GM10266 (cell line): ENCODE measurements around the gene DNAH1.
"Not testable (repeated sequence)": the region's sequence is repeated elsewhere in the genome, so short reads cannot be mapped to it uniquely, and the experiment has no call there.

ENCODE experiments used
- DNase-seq: peaks from one replicate; pipeline ENCODE4 v3.0.0; 2012; ENCODE audit errors: extremely low spot score
- TF ChIP-seq, protein P1 (sequence below): IDR thresholded peaks from 2 replicates; pipeline ENCODE4 v1.5.1; 2012; ENCODE audit warnings: mild to moderate bottlenecking, low read depth; ENCODE audit not compliant: control insufficient read depth, insufficient read depth; ENCODE audit errors: missing control alignments

The DNAH1 gene

DNA sequence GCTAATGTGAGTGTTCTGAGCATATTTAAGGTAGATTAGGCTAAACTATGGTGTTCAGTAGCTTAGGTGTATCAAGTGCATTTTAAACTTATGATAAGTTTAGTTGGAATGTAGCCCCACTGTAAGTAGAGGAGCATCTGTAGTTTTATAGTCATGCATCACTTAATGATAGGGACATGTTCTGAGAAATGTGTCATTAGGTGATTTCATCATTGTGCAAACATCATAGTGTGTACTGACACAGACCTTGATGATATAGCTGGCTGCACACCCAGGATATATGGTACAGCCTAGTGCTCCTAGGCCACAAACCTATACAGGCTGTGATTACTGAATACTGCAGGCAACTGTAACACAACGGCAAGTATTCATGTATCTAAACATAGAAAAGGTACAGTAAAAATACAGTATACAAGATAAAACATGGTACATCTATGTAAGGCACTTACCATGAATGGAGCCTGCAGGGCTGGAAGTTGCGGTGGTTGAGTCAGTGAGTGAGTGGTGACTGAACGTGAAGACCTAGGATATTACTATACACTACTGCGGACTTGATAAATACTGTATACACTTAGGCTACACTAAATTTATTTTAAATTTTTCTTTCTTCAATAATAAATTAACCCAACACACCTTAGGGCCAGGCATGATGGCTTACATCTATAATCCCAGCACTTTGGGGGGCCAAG lies 17.9 kb downstream of the DNAH1 start:
- no peak for DNase-seq
- TF ChIP-seq, protein P1, sequence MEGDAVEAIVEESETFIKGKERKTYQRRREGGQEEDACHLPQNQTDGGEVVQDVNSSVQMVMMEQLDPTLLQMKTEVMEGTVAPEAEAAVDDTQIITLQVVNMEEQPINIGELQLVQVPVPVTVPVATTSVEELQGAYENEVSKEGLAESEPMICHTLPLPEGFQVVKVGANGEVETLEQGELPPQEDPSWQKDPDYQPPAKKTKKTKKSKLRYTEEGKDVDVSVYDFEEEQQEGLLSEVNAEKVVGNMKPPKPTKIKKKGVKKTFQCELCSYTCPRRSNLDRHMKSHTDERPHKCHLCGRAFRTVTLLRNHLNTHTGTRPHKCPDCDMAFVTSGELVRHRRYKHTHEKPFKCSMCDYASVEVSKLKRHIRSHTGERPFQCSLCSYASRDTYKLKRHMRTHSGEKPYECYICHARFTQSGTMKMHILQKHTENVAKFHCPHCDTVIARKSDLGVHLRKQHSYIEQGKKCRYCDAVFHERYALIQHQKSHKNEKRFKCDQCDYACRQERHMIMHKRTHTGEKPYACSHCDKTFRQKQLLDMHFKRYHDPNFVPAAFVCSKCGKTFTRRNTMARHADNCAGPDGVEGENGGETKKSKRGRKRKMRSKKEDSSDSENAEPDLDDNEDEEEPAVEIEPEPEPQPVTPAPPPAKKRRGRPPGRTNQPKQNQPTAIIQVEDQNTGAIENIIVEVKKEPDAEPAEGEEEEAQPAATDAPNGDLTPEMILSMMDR = no peak

DNA sequence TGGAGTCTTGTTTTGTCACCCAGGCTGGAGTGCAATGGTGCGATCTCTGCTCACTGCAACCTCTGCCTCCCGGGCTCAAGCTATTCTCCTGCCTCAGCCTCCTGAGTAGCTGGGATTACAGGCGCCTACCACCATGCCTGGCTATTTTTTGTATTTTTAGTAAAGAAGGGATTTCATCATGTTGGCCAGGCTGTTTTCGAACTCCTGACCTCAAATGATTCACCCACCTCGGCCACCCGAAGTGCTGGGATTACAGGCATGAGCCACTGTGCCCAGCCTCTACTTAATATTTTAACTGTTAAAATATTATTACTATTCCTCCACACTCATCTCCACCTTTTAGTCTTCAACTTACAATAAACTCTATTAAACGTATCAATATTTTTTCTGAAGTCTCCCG lies 22.0 kb downstream of the DNAH1 start:
- not testable (repeated sequence) for DNase-seq

DNA sequence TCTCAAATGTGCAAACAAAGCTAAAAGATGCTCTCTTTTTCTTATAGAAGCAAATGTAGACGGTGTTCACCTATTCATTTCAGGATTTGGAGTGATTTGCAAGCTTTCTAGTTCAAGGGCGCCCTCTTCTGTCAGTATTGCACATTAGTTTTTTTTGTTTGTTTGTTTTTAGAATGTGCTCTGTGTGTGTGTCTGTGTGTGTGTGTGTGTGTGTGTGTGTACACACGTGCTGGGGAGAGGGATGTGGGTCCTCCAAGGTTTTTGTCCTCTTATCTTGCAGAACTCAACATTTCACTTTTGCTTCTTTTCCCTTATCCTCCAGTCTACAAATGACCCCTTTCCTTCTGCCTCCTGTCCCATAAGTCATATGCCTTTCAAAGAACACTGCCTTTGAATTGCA lies 23.5 kb downstream of the DNAH1 start:
- peak; percentile 73 for DNase-seq
- TF ChIP-seq, protein P1 = peak; percentile 67

DNA sequence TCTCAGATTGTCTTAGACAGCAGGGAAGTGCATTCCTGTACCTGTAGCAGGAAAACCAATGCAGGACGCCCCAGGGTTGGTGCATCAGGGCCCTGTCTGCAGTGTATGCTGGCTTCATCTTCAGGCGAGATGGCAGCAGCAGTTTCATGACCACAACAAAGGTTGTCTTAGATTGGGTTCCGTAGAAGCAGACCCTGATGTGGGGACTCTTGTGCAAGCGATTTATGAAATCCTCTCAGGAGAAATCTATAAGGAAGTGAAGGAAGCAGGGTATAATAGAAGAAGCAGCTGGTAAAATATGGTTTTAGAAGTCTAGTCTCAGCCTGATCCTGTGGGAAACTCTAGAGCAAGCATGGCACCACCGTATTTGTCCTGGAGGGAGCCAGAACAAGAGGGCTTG lies 25.0 kb downstream of the DNAH1 start:
- no peak for DNase-seq
- TF ChIP-seq, protein P1 = no peak

DNA sequence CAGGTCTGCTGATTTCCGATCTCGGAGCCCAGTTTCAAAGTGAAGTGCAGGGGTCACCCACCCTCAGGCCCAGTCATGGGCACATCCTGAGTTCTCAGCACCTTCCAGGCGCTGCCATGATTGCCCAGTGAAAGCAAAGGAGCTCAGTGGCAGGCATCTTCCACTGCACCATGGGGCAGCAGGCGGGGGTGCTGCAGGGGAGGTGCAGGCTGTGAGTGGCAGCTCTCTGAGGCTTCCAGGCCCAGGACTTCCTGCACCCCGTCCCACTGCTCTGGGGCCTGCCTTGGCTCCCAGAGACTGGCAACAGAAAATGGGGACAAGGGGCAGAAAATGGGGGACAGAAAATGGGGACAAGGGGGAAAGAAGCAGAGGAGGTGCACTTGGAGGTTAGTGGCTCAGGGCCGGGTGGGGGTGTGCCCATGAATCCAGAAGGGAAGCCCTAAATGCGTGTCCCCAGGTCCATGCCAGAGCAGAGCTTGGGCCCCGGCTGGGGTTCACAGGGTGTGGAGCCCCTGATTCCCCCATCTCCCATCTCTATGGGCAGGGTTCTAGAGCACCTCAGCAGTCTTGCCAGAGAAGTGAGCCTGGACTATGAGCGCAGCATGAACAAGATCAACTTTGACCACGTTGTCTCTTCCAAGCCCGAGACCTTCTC lies 28.0 kb downstream of the DNAH1 start:
- TF ChIP-seq, protein P1 = no peak
- DNase-seq = no peak

DNA sequence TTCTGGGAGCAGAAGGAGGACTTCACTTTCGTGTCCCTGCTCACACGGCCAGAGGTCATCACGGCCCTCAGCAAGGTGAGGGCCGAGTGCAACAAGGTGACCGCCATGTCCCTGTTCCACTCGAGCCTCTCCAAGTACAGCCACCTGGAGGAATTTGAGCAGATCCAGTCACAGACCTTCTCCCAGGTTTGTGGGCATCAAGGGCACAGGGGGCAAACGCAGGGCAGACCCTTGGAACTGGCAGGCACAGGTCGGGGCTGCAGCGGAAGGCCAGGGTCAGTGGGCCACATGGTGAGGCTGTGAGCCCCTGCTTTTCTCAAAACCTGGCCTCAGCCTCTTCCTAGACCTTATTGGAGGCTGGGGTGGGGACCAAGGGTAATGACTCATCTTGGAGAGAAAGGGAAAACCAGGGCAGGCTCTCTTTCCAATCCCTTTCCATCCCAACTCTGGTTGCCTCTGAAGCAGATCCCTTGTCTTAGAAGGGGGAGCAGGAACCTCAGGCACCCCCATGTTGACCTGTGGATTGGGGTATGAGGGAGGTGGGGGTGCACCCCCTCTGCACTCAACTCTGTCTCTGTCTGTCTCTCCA lies 29.5 kb downstream of the DNAH1 start:
- TF ChIP-seq, protein P1 = no peak
- DNase-seq = no peak

DNA sequence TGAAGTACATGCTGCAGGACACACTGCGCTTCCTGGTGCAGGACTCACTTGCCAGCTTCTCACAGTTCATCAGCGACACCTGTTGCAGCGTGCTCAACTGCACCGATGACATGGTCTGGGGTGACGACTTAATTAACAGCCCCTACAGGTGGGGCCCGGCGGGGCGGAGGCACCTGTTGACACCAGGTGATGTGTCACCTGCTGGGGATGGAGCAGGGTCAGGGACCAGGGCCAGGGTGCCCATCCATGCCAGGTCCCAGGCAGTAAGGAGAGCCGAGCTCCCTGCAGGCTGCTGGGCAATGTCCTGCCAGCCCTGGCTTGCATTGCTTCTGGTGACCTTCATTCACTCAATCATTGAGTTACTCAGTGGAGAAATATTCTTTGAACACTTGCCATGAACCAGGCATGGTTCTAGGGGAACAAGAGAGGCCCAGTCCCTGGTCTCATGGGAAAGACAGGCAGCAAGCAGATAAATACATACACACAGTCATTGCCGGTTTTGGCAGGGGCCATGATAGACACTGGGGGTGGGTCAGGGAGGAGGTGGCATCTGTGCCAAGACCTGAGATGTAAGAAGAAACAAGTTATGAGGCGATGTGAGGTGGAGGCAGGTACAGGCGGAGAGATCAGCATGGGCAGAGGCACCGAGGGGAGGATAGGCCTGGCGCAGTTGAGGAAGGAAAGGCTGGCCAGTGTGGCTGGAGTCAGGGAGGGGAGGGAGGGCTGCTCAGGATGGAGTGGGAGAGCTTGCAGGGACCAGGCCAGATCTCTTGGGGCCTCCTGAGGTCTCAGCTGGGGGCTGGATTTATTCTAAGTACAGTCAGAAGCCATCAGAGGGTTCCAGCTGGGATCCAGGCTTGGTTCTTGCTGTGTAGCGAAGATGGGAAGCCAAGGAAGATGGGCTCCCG lies 30.8 kb downstream of the DNAH1 start:
- DNase-seq = no peak
- TF ChIP-seq, protein P1 = no peak
